ENCODE data around the gene ATP8A2. TPM values are rescaled to one million over a fixed set of nuclear protein-coding genes. Genes with fewer than 3 reads are reported as not detected.

The ATP8A2 gene
- total and polyA plus RNA-seq, 10 of the 15 experiments (the other 5 are each of a cell fraction or from before 2014, with no cell fraction given): 0.01 to 0.04 (median 0.04) TPM; not detected in 7

GRCh38 chr13:25440061-25440460 is 68.3 kb downstream of the ATP8A2 start (continued):
- TF ChIP-seq ZBTB33 (IDR thresholded peaks at IDR 0.05): no peak

- H3K27me3 ChIP-seq (replicated peaks in 1 of 2; ENCODE audit: control insufficient read depth in 2 of 2, insufficient read depth in 2 of 2, low read length in 1 of 2): no peaks in the 10 kb centered on the region
- no peak overlapping the region for H3K4me2 ChIP-seq (ENCODE audit: control insufficient read depth, insufficient read depth)
- intact Hi-C loops (cut with micrococcal nuclease; ENCODE audit: unreplicated experiment) (no loop called here), in situ Hi-C loops (cut with MboI) (no loop called here)
- no peak overlapping the region for H3K27ac ChIP-seq (ENCODE audit: control insufficient read depth, insufficient read depth)
- H3K9ac ChIP-seq (ENCODE audit: control insufficient read depth, insufficient read depth, low read length): no peak overlapping the region
- H3K36me3 ChIP-seq (ENCODE audit: control insufficient read depth in 2 of 2, insufficient read depth in 2 of 2, low read length in 1 of 2): no peaks in the 10 kb centered on the region
- no peaks in the 10 kb centered on the region for H4K20me1 ChIP-seq (ENCODE audit: control insufficient read depth, insufficient read depth)
- BruUV-seq (replicated peaks): no TSS peak
- TF ChIP-seq RFX5 (IDR thresholded peaks at IDR 0.05; ENCODE audit: low read depth, low read length): no peak
- DNase-seq (ENCODE audit: low read depth, low spot score) (no peak), FAIRE-seq (no peak), ATAC-seq (no peak)
- SMC1A ChIA-PET (ENCODE audit: uncharacterized antibody, unreplicated experiment): no interaction called here
- H3K4me1 ChIP-seq (ENCODE audit: control insufficient read depth, insufficient read depth, low read length): no peaks in the 10 kb centered on the region
- CTCF ChIA-PET: no interaction called here
- RAD21 ChIA-PET (ENCODE audit: unreplicated experiment): no interaction called here
- 80% methylated on average over 4 of the region's 4 CpGs for WGBS (ENCODE audit: insufficient coverage, insufficient replicate concordance, low lambda C conversion rate, missing lambda C conversion rate)
- H3K9me3 ChIP-seq (replicated peaks; ENCODE audit: control insufficient read depth, insufficient read depth, low read length): no peaks in the 10 kb centered on the region
- POLR2A ChIA-PET: no interaction called here
- no peaks in the 10 kb centered on the region for H3K79me2 ChIP-seq (ENCODE audit: control insufficient read depth, insufficient read depth, low read length)
- H3K4me3 ChIP-seq: no peak overlapping the region
- H2AFZ ChIP-seq (ENCODE audit: control insufficient read depth, low read depth, low read length): no peak overlapping the region
Measured at GRCh38 chr13:25446261-25446660, 74.5 kb downstream of the ATP8A2 start.

- no peaks in the 10 kb centered on the region for H4K20me1 ChIP-seq (ENCODE audit: control insufficient read depth, insufficient read depth)
- H3K9ac ChIP-seq (ENCODE audit: control insufficient read depth, insufficient read depth, low read length): no peak overlapping the region
- ATAC-seq (no peak), FAIRE-seq (no peak), DNase-seq (ENCODE audit: low read depth, low spot score) (no peak)
- H3K4me1 ChIP-seq (ENCODE audit: control insufficient read depth, insufficient read depth, low read length): no peaks in the 10 kb centered on the region
- in situ Hi-C loops (cut with MboI) (no loop called here), intact Hi-C loops (cut with micrococcal nuclease; ENCODE audit: unreplicated experiment) (no loop called here)
- RAD21 ChIA-PET (ENCODE audit: unreplicated experiment): no interaction called here
- H3K9me3 ChIP-seq (replicated peaks; ENCODE audit: control insufficient read depth, insufficient read depth, low read length): no peaks in the 10 kb centered on the region
- H3K4me2 ChIP-seq (ENCODE audit: control insufficient read depth, insufficient read depth): no peak overlapping the region
- no peak overlapping the region for H3K27ac ChIP-seq (ENCODE audit: control insufficient read depth, insufficient read depth)
- TF ChIP-seq FOXM1 (IDR thresholded peaks at IDR 0.05; ENCODE audit: low read depth, low read length) (no peak), SREBF1 (IDR thresholded peaks at IDR 0.05; ENCODE audit: low read length) (no peak), IKZF2 (IDR thresholded peaks at IDR 0.05) (no peak)
- 7% methylated on average over 3 of the region's 3 CpGs for WGBS (ENCODE audit: insufficient coverage, insufficient replicate concordance, low lambda C conversion rate, missing lambda C conversion rate)
- H3K27me3 ChIP-seq (replicated peaks in 1 of 2; ENCODE audit: control insufficient read depth in 2 of 2, insufficient read depth in 2 of 2, low read length in 1 of 2): no peaks in the 10 kb centered on the region
- POLR2A ChIA-PET: no interaction called here
- BruUV-seq (replicated peaks): no TSS peak
- H3K4me3 ChIP-seq: no peak overlapping the region
- H2AFZ ChIP-seq (ENCODE audit: control insufficient read depth, low read depth, low read length): no peak overlapping the region
- H3K36me3 ChIP-seq (ENCODE audit: control insufficient read depth in 2 of 2, insufficient read depth in 2 of 2, low read length in 1 of 2): no peaks in the 10 kb centered on the region
- SMC1A ChIA-PET (ENCODE audit: uncharacterized antibody, unreplicated experiment): no interaction called here
- no peaks in the 10 kb centered on the region for H3K79me2 ChIP-seq (ENCODE audit: control insufficient read depth, insufficient read depth, low read length)
- CTCF ChIA-PET: interaction anchor here (0.9 kb wide), 1 partner anchor 452 kb away, joined by 3 read pairs; no protein-coding TSS in a partner anchor
Measured at GRCh38 chr13:25447396-25447795, 75.6 kb downstream of the ATP8A2 start.

Measured in GM12878 (cell line).